Stimulated activated CD8-positive, alpha-beta memory T cell treated with anti-CD3 and anti-CD28 coated beads, Interleukin-15, amount 100 ng/mL, for 4 hours (primary cell): ENCODE results near the gene FKBP5.

Experiments
- DNase-seq, 2 donors: peaks; one replicate each; pipeline ENCODE4 v3.0.0-alpha.2; 2020; ENCODE audit warnings: low read depth in 2 of 2

FKBP5 gene

GRCh38 chr6:35663447-35664235 is 25.1 kb downstream of the FKBP5 start:
- no peak for DNase-seq

- DNase-seq: no peak
These were observed 25.7 kb downstream of the FKBP5 start for GRCh38 chr6:35662999-35663398.

DNA sequence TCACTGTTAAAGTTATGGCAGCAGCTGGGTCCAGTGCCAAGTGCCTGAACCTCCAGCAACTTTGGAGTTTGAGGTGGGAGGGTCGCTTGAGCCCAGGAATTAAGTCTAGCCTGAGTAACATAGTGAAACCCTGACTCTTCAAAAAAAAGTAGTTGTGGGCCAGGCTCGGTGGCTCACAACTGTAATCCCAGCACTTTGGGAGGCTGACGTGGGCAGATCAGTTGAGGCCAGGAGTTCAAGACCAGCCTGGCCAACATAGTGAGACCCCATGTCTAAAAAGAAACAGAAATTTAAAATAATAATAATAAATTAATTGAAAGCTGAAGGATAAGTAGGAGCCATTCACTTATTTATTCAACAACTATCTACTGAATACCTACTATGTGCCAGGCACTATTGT is 33.8 kb downstream of the FKBP5 start:
- no peak for DNase-seq

DNA sequence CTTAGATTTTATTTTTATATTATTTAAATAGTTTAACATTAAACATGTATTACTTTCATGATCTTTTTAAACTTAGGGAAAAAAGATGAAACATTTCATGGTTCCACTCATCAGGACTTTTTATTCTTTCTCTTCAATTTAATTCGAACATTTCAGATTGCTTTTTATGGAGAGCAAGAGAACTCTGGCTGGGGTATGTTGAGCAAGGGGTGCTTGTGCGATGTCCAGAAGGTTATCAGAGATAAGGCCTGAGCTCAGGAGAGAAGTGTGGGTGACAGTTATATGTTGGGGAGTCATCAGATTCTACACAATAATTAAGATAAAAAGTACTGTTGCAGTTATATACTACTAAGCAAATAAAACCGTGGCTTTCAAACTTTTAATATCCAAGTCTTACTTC is 37.5 kb downstream of the FKBP5 start:
- DNase-seq: no peak

GRCh38 chr6:35650015-35650414 is 38.7 kb downstream of the FKBP5 start:
- no peak for DNase-seq

GRCh38 chr6:35648203-35648602 is 40.5 kb downstream of the FKBP5 start:
- DNase-seq: no peak

GRCh38 chr6:35647400-35647799 is 41.3 kb downstream of the FKBP5 start:
- DNase-seq: no peak

DNA sequence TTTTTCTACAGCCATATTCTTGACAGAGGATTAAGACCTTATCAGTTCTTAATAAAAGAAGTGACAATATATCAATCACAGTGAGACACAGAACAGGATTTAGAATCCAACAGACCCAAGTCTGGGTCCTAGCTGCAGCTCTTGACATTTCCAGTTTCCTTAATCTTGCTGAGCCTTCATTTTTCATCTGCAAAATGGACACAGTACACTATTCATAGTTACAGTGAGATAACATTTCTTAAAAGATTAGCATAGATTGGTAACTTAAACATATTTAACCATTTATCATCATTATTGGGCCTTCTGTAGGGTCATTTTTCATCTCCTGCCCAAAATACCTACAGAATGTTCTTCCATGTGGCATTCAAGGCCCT is 45.6 kb downstream of the FKBP5 start:
- DNase-seq: no peak

DNA sequence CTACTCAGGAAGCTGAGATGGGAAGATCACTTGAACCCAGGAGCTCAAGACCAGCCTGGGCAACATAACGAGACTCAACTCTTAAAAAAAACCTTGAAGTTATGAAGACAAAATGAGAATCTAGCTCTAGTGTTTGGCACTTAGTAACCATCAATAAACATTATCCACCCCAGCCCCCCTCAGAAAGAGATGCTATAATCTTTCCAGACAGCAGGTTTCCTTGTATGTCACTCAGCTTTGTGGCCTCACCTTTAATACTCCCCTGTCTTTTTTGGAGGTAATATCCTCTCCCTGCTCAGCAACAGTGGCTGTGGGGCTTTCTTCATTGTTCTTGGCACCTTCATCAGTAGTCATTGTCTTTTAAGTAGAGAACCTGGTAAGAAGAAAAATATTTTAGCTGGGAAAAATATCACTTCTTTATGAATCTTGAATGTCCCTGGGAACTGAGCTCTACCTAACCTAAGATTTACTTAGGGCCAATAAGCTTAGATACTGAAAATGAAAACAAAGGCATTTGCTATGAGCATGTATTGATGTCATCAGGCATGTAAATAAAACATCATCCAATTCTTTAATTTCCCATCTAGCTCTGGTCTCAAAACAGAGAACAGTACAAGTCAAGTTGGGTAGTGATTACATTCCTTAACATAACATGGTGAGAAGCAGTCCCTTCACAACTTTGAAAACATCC is 46.1 kb downstream of the FKBP5 start:
- DNase-seq: no peak

DNA sequence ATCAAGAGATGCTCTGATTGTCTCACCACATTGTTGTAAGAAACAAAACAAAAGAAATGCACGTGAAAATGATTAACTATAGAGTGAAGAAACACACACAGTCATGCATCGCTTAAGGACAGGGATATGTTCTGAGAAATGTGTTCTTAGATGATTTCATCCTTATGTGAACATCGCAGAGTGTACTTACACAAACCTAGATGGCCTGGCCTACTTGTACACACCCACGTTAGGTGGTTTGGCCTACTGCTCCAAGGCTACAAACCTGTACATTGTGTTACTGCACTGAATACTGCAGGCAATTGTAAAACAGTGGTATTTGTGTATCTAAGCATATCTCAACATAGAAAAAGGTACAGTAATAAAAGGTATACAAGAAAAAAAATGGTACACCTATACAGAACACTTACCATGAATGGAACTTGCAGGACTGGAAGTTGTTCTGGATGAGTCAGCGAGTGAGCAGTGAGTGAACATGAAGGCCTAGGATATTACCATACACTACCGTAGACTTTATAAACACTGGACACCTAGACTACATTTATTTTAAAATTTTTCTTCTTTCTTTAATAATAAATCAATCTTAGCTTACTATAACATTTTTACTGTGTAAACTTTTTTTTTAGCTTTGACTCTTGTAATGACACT is 48.6 kb downstream of the FKBP5 start:
- DNase-seq: no peak

GRCh38 chr6:35638679-35639078 is 50.0 kb downstream of the FKBP5 start:
- no peak for DNase-seq

- no peak for DNase-seq
These were observed 50.8 kb downstream of the FKBP5 start for GRCh38 chr6:35637911-35638310.

DNA sequence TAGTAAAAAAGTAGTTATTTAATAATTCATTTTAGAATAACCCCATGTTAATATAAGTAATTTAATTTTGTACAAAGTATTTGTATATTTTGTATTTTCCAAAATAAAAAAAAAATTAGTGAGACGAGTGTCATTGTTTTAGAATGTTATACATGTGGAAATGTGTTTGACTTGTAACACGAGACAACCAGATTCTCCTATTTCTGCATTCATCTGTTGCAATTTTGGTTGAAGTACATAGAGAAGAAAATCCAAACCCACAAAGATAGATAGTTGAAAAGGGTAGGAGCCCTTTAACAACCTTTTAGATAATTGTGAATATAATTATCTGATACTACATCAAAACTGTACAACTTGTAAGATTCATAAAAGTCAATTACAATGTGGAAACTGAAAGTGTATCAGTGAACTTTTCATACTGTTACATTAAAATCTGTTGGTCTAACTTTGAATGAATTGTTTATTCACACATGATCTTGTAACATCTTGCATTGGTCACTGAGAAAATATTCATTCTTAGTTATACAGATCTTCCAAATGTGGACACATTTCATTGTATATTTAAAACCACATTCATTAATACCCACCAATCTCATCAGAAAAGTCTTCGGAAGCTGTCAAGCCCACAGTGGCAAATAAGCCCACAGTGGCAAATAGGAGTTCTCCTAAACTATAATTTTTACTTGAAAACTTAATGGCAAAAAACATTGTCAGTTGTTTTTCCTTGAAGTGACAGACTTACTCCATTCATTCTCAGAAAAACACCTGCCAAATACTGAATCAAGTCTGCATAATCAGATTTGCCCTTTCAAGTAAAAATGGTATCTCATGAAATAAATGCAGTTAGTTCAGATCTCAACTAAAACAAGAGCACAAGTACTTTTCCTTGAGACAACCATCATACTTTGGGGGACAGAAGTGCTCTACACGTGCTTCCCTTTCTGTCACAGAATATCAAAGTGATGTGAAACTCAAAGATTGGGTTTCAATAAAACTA is 52.8 kb downstream of the FKBP5 start:
- DNase-seq: no peak

- DNase-seq: no peak
These were observed 54.4 kb downstream of the FKBP5 start for GRCh38 chr6:35634316-35634715.

GRCh38 chr6:35633579-35634089 is 55.1 kb downstream of the FKBP5 start:
- no peak for DNase-seq

GRCh38 chr6:35629876-35630378 is 58.8 kb downstream of the FKBP5 start:
- no peak for DNase-seq

DNA sequence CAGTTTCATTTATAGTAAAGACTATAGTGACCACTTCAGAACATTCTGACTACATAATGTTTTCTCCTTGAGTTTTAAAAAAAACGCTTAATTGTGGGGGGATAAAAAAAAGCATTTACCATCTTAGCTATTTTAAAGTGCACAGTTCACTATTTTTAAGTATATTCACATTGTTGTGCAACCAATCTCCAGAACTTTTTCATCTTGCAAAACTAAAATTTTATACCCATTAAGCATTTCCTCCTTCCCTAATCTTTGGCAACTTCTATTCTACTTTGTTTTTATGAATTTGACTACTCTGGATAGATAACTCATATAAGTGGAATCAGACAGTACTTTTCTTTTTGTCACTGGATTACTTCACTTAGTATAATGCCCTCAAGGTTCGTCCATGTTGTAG is 62.3 kb downstream of the FKBP5 start:
- DNase-seq: no peak

DNA sequence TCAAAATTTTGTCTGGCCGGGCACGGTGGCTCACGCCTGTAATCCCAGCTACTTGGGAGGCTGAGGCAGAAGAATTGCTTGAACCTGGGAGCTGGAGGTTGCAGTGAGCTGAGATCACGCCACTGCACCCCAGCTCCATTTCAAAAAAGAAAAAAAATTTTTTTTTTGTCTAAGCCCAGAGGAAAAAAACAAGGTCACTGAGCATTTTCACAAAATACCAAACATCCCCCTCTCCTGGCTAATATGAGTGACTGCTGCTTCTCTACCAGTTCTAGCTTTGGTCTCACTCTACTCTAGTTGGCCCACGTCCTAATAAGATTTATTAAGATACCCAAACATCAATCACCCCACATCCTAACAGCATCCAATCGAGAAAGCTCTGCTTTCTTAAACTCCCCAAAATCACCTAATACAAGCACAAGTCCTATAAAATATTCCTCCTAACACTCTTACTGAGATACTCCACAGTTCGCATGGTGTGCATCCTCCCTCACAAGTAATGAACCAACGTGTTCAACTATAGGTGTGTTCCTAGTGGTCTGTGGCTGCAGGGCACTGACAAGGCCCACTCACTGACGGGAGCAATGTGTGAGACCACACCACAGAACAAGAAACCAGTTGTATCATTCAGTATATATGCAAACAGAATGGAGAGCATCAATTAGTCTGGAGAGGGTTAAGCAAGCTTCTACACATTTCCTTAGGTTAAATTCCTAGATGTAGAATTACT is 64.2 kb downstream of the FKBP5 start:
- no peak for DNase-seq

GRCh38 chr6:35622283-35622682 is 66.4 kb downstream of the FKBP5 start:
- DNase-seq: no peak

DNA sequence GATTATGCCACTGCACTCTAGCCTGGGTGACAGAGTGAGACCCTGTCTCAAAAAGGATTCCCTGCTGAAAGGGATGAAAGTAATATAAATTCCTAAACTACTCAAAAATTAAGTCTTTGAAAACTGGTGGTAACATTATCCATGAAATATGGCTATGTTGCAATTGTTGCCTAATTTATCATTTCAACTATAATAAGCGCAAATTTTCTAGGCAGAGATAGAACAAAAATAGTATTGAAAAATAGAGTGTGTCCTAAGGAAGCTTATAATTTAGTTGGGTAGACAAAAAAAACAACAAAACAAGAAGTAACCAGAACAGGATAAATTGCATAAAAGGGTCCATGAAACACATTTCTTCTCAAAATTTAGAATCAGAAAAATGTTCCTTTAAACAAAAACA is 68.0 kb downstream of the FKBP5 start:
- DNase-seq: no peak

GRCh38 chr6:35613762-35614161 is 75.0 kb downstream of the FKBP5 start:
- no peak for DNase-seq
